ENCODE data around the gene ESYT2. TPM values are rescaled to one million over a fixed set of nuclear protein-coding genes. Genes with fewer than 3 reads are reported as not detected.

ESYT2 gene
- total RNA-seq, 2 donors from 2014 or later, result 30.7 to 36.9 TPM

GRCh38 chr7:158786898-158787297 is 42.4 kb downstream of the ESYT2 start:
- H3K36me3 ChIP-seq (ENCODE audit: control insufficient read depth, insufficient read depth, low read length), result peaks cover 46% of the 10 kb centered on the region
- no peak for DNase-seq
- peaks cover 32% of the 10 kb centered on the region for H3K36me3 Mint-ChIP-seq (ENCODE audit: low read depth)
- TF ChIP-seq, protein P1, sequence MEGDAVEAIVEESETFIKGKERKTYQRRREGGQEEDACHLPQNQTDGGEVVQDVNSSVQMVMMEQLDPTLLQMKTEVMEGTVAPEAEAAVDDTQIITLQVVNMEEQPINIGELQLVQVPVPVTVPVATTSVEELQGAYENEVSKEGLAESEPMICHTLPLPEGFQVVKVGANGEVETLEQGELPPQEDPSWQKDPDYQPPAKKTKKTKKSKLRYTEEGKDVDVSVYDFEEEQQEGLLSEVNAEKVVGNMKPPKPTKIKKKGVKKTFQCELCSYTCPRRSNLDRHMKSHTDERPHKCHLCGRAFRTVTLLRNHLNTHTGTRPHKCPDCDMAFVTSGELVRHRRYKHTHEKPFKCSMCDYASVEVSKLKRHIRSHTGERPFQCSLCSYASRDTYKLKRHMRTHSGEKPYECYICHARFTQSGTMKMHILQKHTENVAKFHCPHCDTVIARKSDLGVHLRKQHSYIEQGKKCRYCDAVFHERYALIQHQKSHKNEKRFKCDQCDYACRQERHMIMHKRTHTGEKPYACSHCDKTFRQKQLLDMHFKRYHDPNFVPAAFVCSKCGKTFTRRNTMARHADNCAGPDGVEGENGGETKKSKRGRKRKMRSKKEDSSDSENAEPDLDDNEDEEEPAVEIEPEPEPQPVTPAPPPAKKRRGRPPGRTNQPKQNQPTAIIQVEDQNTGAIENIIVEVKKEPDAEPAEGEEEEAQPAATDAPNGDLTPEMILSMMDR (conservative IDR thresholded peaks at IDR 0.05), result no peak
- no peaks in the 10 kb centered on the region for H3K27me3 Mint-ChIP-seq (ENCODE audit: insufficient read depth)
- peaks cover 7% of the 10 kb centered on the region for H3K9me3 ChIP-seq (ENCODE audit: control insufficient read depth, low read length)
- no peak overlapping the region for H3K27ac ChIP-seq (ENCODE audit: low read depth, low read length)
- H3K4me3 Mint-ChIP-seq, result no peak overlapping the region
- no peak overlapping the region for H3K9ac ChIP-seq (ENCODE audit: extremely low read depth, low read length, poor library complexity, severe bottlenecking)
- no peak overlapping the region for H3K4me3 ChIP-seq (ENCODE audit: low read length)
- no peaks in the 10 kb centered on the region for H3K9me3 Mint-ChIP-seq
- no peak overlapping the region for H3K27ac Mint-ChIP-seq
- no peaks in the 10 kb centered on the region for H3K27me3 ChIP-seq (ENCODE audit: control insufficient read depth, insufficient read depth, low read length, poor library complexity, severe bottlenecking)
- no peaks in the 10 kb centered on the region for H3K4me1 Mint-ChIP-seq
- 90 to 98% methylated on average over 4 to 6 of the region's 6 CpGs for WGBS, 2 experiments (ENCODE audit: insufficient coverage in 1 of 2, insufficient read length in 1 of 2)
- no peaks in the 10 kb centered on the region for H3K4me1 ChIP-seq (ENCODE audit: control insufficient read depth, insufficient read depth, low read length)

DNA sequence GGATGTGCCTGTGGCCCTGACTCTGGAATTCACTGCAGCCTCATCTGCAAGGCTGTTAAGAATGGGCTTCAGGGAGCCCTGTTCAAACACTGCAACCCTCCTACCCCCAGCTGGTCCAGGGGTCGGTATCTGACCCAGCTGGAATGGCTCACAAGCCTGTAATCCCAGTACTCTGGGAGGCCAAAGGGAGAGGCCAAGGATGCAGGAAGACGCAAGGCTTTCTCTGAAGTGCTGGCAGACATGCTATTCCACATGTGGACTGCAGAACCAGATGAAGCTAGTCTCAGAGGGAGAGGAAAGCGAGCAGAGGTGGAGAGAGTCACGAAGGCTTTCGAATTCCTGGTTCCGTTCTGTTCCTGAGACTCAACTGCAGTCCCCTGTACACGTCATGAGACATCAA is 45.0 kb downstream of the ESYT2 start:
- no peaks in the 10 kb centered on the region for H3K27me3 ChIP-seq (ENCODE audit: control insufficient read depth, insufficient read depth, low read length, poor library complexity, severe bottlenecking)
- Mint-ChIP-seq H3K27me3 (ENCODE audit: insufficient read depth) (no peaks in the 10 kb centered on the region), H3K4me1 (peaks cover 4% of the 10 kb centered on the region), H3K9me3 (no peaks in the 10 kb centered on the region), H3K27ac (no peak overlapping the region), H3K4me3 (no peak overlapping the region), H3K36me3 (ENCODE audit: low read depth) (peaks cover 17% of the 10 kb centered on the region)
- WGBS, 2 experiments (ENCODE audit: insufficient coverage in 1 of 2, insufficient read length in 1 of 2), result 88 to 97% methylated on average over 5 to 7 of the region's 7 CpGs
- peaks cover 20% of the 10 kb centered on the region for H3K9me3 ChIP-seq (ENCODE audit: control insufficient read depth, low read length)
- no peak overlapping the region for H3K27ac ChIP-seq (ENCODE audit: low read depth, low read length)
- H3K36me3 ChIP-seq (ENCODE audit: control insufficient read depth, insufficient read depth, low read length), result peaks cover 56% of the 10 kb centered on the region
- DNase-seq, result no peak
- TF ChIP-seq, protein P1 (conservative IDR thresholded peaks at IDR 0.05), result no peak
- no peaks in the 10 kb centered on the region for H3K4me1 ChIP-seq (ENCODE audit: control insufficient read depth, insufficient read depth, low read length)
- no peak overlapping the region for H3K4me3 ChIP-seq (ENCODE audit: low read length)
- H3K9ac ChIP-seq (ENCODE audit: extremely low read depth, low read length, poor library complexity, severe bottlenecking), result no peak overlapping the region

DNA sequence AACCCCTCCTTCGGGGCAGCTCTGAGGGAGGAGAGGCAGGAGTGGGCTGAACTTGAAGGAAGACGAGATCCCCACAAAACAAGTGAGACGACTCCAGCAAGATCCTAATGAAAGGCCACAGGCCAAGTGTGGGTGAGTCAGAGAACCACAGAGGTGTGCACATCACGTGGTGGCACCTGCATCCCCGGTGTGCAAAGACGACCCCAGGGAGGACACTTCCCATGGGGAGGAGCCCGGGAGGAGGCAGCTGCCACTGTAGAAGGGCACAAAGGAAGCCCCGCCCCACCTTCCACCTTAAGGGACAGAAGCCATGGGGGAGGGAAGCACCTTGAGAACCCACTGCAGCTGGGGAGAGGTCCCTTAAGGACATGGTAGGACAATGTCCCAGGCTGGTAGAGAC is 45.7 kb downstream of the ESYT2 start:
- Mint-ChIP-seq H3K27me3 (ENCODE audit: insufficient read depth) (no peaks in the 10 kb centered on the region), H3K4me1 (peaks cover 5% of the 10 kb centered on the region), H3K27ac (no peak overlapping the region), H3K36me3 (ENCODE audit: low read depth) (peaks cover 18% of the 10 kb centered on the region), H3K9me3 (no peaks in the 10 kb centered on the region), H3K4me3 (no peak overlapping the region)
- DNase-seq, result no peak
- Histone ChIP-seq H3K27me3 (ENCODE audit: control insufficient read depth, insufficient read depth, low read length, poor library complexity, severe bottlenecking) (no peaks in the 10 kb centered on the region), H3K36me3 (ENCODE audit: control insufficient read depth, insufficient read depth, low read length) (peaks cover 52% of the 10 kb centered on the region), H3K27ac (ENCODE audit: low read depth, low read length) (no peak overlapping the region), H3K9me3 (ENCODE audit: control insufficient read depth, low read length) (peaks cover 20% of the 10 kb centered on the region), H3K4me1 (ENCODE audit: control insufficient read depth, insufficient read depth, low read length) (no peaks in the 10 kb centered on the region), H3K9ac (ENCODE audit: extremely low read depth, low read length, poor library complexity, severe bottlenecking) (no peak overlapping the region), H3K4me3 (ENCODE audit: low read length) (no peak overlapping the region)
- TF ChIP-seq, protein P1 (conservative IDR thresholded peaks at IDR 0.05), result no peak
- 83 to 92% methylated on average over 4 to 8 of the region's 8 CpGs for WGBS, 2 experiments (ENCODE audit: insufficient coverage in 1 of 2, insufficient read length in 1 of 2)
